Measurements from ENCODE around the gene RRP1. TPM values are rescaled to one million over a fixed set of nuclear protein-coding genes. Genes with fewer than 3 reads are reported as not detected.

RRP1 gene
- total and polyA plus RNA-seq, 9 of the 15 experiments (the other 6 are each of a cell fraction or from before 2014, with no cell fraction given): 0.89 to 105 (median 51.6) TPM

GRCh38 chr21:43767984-43768867, 21.2 kb upstream of the RRP1 start (continued):
- TF ChIP-seq RCOR1 (IDR thresholded peaks at IDR 0.05; ENCODE audit: borderline replicate concordance in 1 of 2, low read depth in 2 of 2, low read length in 2 of 2): peak in 1 of 2 experiments; percentile 94; a peak in 3 of 4 replicates
- TF ChIP-seq TSC22D4 (tag; IDR thresholded peaks at IDR 0.05): no peak
- TF ChIP-seq, protein P1, sequence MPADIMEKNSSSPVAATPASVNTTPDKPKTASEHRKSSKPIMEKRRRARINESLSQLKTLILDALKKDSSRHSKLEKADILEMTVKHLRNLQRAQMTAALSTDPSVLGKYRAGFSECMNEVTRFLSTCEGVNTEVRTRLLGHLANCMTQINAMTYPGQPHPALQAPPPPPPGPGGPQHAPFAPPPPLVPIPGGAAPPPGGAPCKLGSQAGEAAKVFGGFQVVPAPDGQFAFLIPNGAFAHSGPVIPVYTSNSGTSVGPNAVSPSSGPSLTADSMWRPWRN (IDR thresholded peaks at IDR 0.05; ENCODE audit: low read depth): no peak; the same call in 1 of the 2 replicates
- TF ChIP-seq EHMT2 (IDR thresholded peaks at IDR 0.05): no peak
- peak; percentile 9; the same call in 1 of the 2 replicates for TF ChIP-seq IRF9 (tag; IDR thresholded peaks at IDR 0.05)
- peak; percentile 70 for TF ChIP-seq LEF1 (IDR thresholded peaks at IDR 0.05)
- TF ChIP-seq, protein P2, sequence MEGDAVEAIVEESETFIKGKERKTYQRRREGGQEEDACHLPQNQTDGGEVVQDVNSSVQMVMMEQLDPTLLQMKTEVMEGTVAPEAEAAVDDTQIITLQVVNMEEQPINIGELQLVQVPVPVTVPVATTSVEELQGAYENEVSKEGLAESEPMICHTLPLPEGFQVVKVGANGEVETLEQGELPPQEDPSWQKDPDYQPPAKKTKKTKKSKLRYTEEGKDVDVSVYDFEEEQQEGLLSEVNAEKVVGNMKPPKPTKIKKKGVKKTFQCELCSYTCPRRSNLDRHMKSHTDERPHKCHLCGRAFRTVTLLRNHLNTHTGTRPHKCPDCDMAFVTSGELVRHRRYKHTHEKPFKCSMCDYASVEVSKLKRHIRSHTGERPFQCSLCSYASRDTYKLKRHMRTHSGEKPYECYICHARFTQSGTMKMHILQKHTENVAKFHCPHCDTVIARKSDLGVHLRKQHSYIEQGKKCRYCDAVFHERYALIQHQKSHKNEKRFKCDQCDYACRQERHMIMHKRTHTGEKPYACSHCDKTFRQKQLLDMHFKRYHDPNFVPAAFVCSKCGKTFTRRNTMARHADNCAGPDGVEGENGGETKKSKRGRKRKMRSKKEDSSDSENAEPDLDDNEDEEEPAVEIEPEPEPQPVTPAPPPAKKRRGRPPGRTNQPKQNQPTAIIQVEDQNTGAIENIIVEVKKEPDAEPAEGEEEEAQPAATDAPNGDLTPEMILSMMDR (IDR thresholded peaks at IDR 0.05 in 2 of 3, conservative IDR thresholded peaks at IDR 0.05 in 1 of 3; ENCODE audit: insufficient read depth in 2 of 3, low read depth in 1 of 3, low read length in 3 of 3): 0 out of 6 replicates have a peak, but pooled peaks of 1 of the 3 experiments have one; percentile 15
- peak; percentile 17; the same call in 1 of the 2 replicates for TF ChIP-seq ELF4 (CRISPR knock-in tag; IDR thresholded peaks at IDR 0.05)
- TF ChIP-seq ZNF24 (IDR thresholded peaks at IDR 0.05): peak; percentile 39; the same call in 1 of the 2 replicates
- TF ChIP-seq KLF13 (tag; IDR thresholded peaks at IDR 0.05; ENCODE audit: borderline replicate concordance, low read depth): 0 out of 2 replicates have a peak, but pooled peaks have one; percentile 17
- peak; percentile 69 for TF ChIP-seq MEF2D (tag; conservative IDR thresholded peaks at IDR 0.05; ENCODE audit: low read depth)
- TF ChIP-seq ZNF76 (CRISPR knock-in tag; IDR thresholded peaks at IDR 0.05; ENCODE audit: borderline replicate concordance): 0 out of 2 replicates have a peak, but pooled peaks have one; percentile 25
- TF ChIP-seq, protein P3, sequence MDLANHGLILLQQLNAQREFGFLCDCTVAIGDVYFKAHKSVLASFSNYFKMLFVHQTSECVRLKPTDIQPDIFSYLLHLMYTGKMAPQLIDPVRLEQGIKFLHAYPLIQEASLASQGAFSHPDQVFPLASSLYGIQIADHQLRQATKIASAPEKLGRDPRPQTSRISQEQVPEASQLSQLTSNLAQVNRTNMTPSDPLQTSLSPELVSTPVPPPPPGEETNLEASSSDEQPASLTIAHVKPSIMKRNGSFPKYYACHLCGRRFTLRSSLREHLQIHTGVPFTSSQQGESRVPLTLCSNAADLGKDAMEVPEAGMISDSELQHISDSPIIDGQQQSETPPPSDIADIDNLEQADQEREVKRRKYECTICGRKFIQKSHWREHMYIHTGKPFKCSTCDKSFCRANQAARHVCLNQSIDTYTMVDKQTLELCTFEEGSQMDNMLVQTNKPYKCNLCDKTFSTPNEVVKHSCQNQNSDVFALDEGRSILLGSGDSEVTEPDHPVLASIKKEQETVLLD (IDR thresholded peaks at IDR 0.05): 0 out of 2 replicates have a peak, but pooled peaks have one; percentile 36
- TF ChIP-seq ZNF324 (CRISPR knock-in tag; IDR thresholded peaks at IDR 0.05): 0 out of 2 replicates have a peak, but pooled peaks have one; percentile 23
- TF ChIP-seq, protein P4, sequence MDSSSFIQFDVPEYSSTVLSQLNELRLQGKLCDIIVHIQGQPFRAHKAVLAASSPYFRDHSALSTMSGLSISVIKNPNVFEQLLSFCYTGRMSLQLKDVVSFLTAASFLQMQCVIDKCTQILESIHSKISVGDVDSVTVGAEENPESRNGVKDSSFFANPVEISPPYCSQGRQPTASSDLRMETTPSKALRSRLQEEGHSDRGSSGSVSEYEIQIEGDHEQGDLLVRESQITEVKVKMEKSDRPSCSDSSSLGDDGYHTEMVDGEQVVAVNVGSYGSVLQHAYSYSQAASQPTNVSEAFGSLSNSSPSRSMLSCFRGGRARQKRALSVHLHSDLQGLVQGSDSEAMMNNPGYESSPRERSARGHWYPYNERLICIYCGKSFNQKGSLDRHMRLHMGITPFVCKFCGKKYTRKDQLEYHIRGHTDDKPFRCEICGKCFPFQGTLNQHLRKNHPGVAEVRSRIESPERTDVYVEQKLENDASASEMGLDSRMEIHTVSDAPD (CRISPR knock-in tag; IDR thresholded peaks at IDR 0.05): no peak
- TF ChIP-seq, protein P5, sequence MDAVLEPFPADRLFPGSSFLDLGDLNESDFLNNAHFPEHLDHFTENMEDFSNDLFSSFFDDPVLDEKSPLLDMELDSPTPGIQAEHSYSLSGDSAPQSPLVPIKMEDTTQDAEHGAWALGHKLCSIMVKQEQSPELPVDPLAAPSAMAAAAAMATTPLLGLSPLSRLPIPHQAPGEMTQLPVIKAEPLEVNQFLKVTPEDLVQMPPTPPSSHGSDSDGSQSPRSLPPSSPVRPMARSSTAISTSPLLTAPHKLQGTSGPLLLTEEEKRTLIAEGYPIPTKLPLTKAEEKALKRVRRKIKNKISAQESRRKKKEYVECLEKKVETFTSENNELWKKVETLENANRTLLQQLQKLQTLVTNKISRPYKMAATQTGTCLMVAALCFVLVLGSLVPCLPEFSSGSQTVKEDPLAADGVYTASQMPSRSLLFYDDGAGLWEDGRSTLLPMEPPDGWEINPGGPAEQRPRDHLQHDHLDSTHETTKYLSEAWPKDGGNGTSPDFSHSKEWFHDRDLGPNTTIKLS (IDR thresholded peaks at IDR 0.05; ENCODE audit: borderline replicate concordance, low read depth): 0 out of 2 replicates have a peak, but pooled peaks have one; percentile 17
- peak; percentile 6; the same call in 1 of the 2 replicates for TF ChIP-seq ERF (CRISPR knock-in tag; IDR thresholded peaks at IDR 0.05)
- TF ChIP-seq NR2C1 (IDR thresholded peaks at IDR 0.05): no peak
- peak; percentile 58 for TF ChIP-seq NR2C1 (tag; IDR thresholded peaks at IDR 0.05)

Data from K562 (cell line).